Prostate gland (tissue), 2 donors: Measurements from ENCODE around the gene CACNA1F.

Experiments used
- CTCF ChIP-seq, 4 experiments: fragments of 200-600 bp in 2 of 4; fragments of 450-650 bp in 2 of 4; sonication (generic) in 2 of 4; IDR thresholded peaks; 1 replicate in 3 of 4; 2 replicates in 1 of 4; pipeline ENCODE4 v1.5.1; 2016 to 2019; ENCODE audit warnings: antibody characterized with exemption in 4 of 4, mild to moderate bottlenecking in 2 of 4, moderate library complexity in 2 of 4
- POLR2A ChIP-seq: fragments of 450-650 bp; IDR thresholded peaks from one replicate; pipeline ENCODE4 v1.6.1; 2016; ENCODE audit warnings: antibody characterized with exemption, mild to moderate bottlenecking

DNA sequence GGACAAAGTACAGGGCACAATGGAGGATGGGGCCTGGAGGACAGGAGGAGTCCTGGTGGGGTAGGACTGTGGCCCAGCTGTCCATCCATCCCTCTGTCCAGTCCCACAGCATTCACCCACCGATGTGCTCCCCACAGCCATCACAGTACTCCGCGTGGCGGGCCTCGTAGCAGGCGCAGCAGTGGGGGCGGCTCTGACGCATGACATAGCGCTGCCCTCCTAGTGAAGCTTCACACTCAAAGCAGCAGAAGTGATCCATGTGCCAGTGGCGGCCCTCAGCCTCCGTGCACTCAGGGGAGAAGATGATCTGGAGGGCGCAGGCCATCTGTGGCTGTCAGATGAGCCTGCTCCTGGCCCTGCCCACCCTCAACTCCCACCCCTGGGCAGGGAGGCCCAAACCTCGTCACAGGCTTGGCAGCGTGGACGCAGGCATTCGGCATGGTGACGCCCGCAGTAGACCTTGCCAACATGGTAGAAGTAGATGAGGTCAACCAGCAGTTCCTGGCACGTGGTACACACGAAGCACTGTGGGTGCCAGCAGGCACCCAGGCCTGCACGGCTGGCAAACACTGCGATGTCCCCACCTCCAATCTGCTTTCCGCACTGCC lies 55.2 kb downstream of the CACNA1F start:
- TF ChIP-seq POLR2A (no peak), CTCF (IDR thresholded peaks at IDR 0.05) (peak in 1 of 4 experiments; percentile 2)
